ENCODE results near the gene PCDHGA6. TPM values are rescaled to one million over a fixed set of nuclear protein-coding genes. Genes with fewer than 3 reads are reported as not detected.
"Not testable (repeated sequence)": the region's sequence is repeated elsewhere in the genome, so short reads cannot be mapped to it uniquely, and the experiment has no call there.

The PCDHGA6 gene
- total RNA-seq, result 1 to 10 TPM; 5.6 to 7.3 (median 5.8) TPM

- Histone ChIP-seq H3K27me3 (no peaks in the 10 kb centered on the region), H3K27ac (no peak within 1 kb of the TSS), H3K36me3 (no peaks in the 10 kb centered on the region), H3K4me3 (replicated peaks in 1 of 3) (no peak within 1 kb of the TSS), H3K4me1 (no peaks in the 10 kb centered on the region), H3K9me3 (no peaks in the 10 kb centered on the region)
- 12 to 13% methylated on average over 12 to 27 of the region's 27 CpGs for WGBS, 2 donors
- TF ChIP-seq POLR2A (IDR thresholded peaks at IDR 0.05), result no peak
- peak in 5 of 6 experiments; percentile 10 to 39 (median 15) for TF ChIP-seq CTCF (IDR thresholded peaks at IDR 0.05)
- intact Hi-C loops (cut with DNase I), result no loop called here
- no peak for DNase-seq
Observed at GRCh38 chr5:141373673-141374317, at the start of gene PCDHGA6. PCDHGA6 (plus strand) TSS chr5:141373891; CDS start chr5:141374084, 193 bp downstream.

- Histone ChIP-seq H3K36me3 (no peaks in the 10 kb centered on the region), H3K4me1 (peaks cover 0 to 2% of the 10 kb centered on the region in 2 donors), H3K27me3 (no peaks in the 10 kb centered on the region), H3K4me3 (replicated peaks in 1 of 3) (peak overlapping the region in 2 of 3 donors; percentile 6 to 27), H3K27ac (no peak overlapping the region), H3K9me3 (no peaks in the 10 kb centered on the region)
- TF ChIP-seq POLR2A (IDR thresholded peaks at IDR 0.05) (peak in 1 of 2 donors; percentile 22), CTCF (IDR thresholded peaks at IDR 0.05) (peak in 5 of 6 experiments; percentile 10 to 50 (median 39))
- intact Hi-C loops (cut with DNase I), result no loop called here
- DNase-seq, result peak; percentile 57 to 66
- WGBS, 2 donors, result 12 to 14% methylated on average over 27 of the region's 27 CpGs
Observed at GRCh38 chr5:141326088-141326854, 47.4 kb upstream of the PCDHGA6 start.

- H3K4me1 ChIP-seq, result no peaks in the 10 kb centered on the region
- no peak for DNase-seq
- H3K36me3 ChIP-seq, result no peaks in the 10 kb centered on the region
- no peaks in the 10 kb centered on the region for H3K27me3 ChIP-seq
- TF ChIP-seq POLR2A (IDR thresholded peaks at IDR 0.05) (no peak), CTCF (IDR thresholded peaks at IDR 0.05) (no peak)
- intact Hi-C loops (cut with DNase I), result no loop called here
- H3K4me3 ChIP-seq (replicated peaks in 1 of 3), result no peak overlapping the region
- H3K9me3 ChIP-seq, result no peaks in the 10 kb centered on the region
- 72 to 86% methylated on average over 2 to 8 of the region's 8 CpGs for WGBS, 2 donors
- no peak overlapping the region for H3K27ac ChIP-seq
Observed at GRCh38 chr5:141328231-141328630, 45.5 kb upstream of the PCDHGA6 start.

GRCh38 chr5:141330299-141331080, 43.2 kb upstream of the PCDHGA6 start, which contains the start of gene PCDHGA1:
PCDHGA1 (plus strand) TSS chr5:141330514.
- H3K27ac ChIP-seq, result no peak within 1 kb of the TSS
- 19 to 28% methylated on average over 21 of the region's 21 CpGs for whole genome bisulfite sequencing, 2 donors
- H3K27me3 ChIP-seq, result no peaks in the 10 kb centered on the region
- no peak within 1 kb of the TSS for H3K4me3 ChIP-seq (replicated peaks in 1 of 3)
- no peaks in the 10 kb centered on the region for H3K36me3 ChIP-seq
- no peaks in the 10 kb centered on the region for H3K4me1 ChIP-seq
- TF ChIP-seq POLR2A (IDR thresholded peaks at IDR 0.05) (no peak), CTCF (IDR thresholded peaks at IDR 0.05) (peak in 2 of 6 experiments; percentile 16 to 17)
- intact Hi-C loops (cut with DNase I), result no loop called here
- no peak for DNase-seq
- no peaks in the 10 kb centered on the region for H3K9me3 ChIP-seq

- DNase-seq; H3K27me3 ChIP-seq; H3K4me3 ChIP-seq (replicated peaks in 1 of 3); H3K9me3 ChIP-seq; H3K27ac ChIP-seq; intact Hi-C loops (cut with DNase I); H3K4me1 ChIP-seq; H3K36me3 ChIP-seq: not testable (repeated sequence)
- WGBS, 2 donors, result 29 to 45% methylated on average over 13 to 28 of the region's 39 CpGs
Observed at GRCh38 chr5:141332571-141332970, 41.1 kb upstream of the PCDHGA6 start.

Measured in thyroid gland (tissue), 4 donors.